Sigmoid colon (tissue), 7 donors: ENCODE data around the gene MAGIX. TPM values are rescaled to one million over a fixed set of nuclear protein-coding genes. Genes with fewer than 3 reads are reported as not detected.

Source experiments
- DNase-seq: peaks from one replicate; pipeline ENCODE4 v3.0.0-alpha.2; 2019
- H3K27ac ChIP-seq, 4 donors: fragments of 200-600 bp; sonication (generic); one replicate each; pipeline ENCODE4 v1.5.1; 2016 to 2019; ENCODE audit warnings: mild to moderate bottlenecking in 1 of 4
- H3K27me3 ChIP-seq, 3 donors: fragments of 200-600 bp; sonication (generic); one replicate each; pipeline ENCODE4 v1.5.1; 2019; ENCODE audit warnings: mild to moderate bottlenecking in 1 of 3
- H3K36me3 ChIP-seq, 4 donors: fragments of 200-600 bp; sonication (generic); one replicate each; pipeline ENCODE4 v1.5.1; 2016 to 2019
- H3K4me1 ChIP-seq, 4 donors: fragments of 200-600 bp; sonication (generic); one replicate each; pipeline ENCODE4 v1.5.1; 2017 to 2019
- H3K4me3 ChIP-seq, 4 donors: fragments of 200-600 bp; sonication (generic); one replicate each; pipeline ENCODE4 v1.5.1; 2017 to 2019; ENCODE audit warnings: mild to moderate bottlenecking in 2 of 4, moderate library complexity in 1 of 4
- H3K9me3 ChIP-seq, 4 donors: fragments of 200-600 bp in 3 of 4; sonication (generic) in 3 of 4; one replicate each; pipeline versions ENCODE4 v1.5.1 to v1.6.1; 2013 to 2019
- CTCF ChIP-seq, 4 experiments: fragments of 450-650 bp in 3 of 4; fragments of 200-600 bp in 1 of 4; IDR thresholded peaks; one replicate each; pipeline ENCODE4 v1.5.1; 2016 to 2019; ENCODE audit warnings: antibody characterized with exemption in 4 of 4, mild to moderate bottlenecking in 3 of 4, moderate library complexity in 2 of 4
- EP300 ChIP-seq, 4 donors: sonication (generic); formaldehyde crosslinking; IDR thresholded peaks; one replicate each; pipeline ENCODE4 v1.6.1; 2017; ENCODE audit warnings: antibody characterized with exemption in 4 of 4
- POLR2A ChIP-seq, 2 donors: fragments of 450-650 bp; IDR thresholded peaks; one replicate each; pipeline ENCODE4 v1.6.1; 2016; ENCODE audit warnings: antibody characterized with exemption in 2 of 2, mild to moderate bottlenecking in 2 of 2, moderate library complexity in 2 of 2
- POLR2AphosphoS5 ChIP-seq, 4 donors: sonication (generic); formaldehyde crosslinking; IDR thresholded peaks; one replicate each; pipeline ENCODE4 v1.6.1; 2017; ENCODE audit warnings: antibody characterized with exemption in 4 of 4
- WGBS, 2 donors: extraction: QIAGEN DNeasy Blood & Tissue Kit; methylation state at CpG; one replicate each; pipeline ENCODE4 v1.1.7; 2013; 5-methylcytosine and 5-hydroxymethylcytosine counted together
- intact Hi-C: fragments of 100-400 bp; cut with DNase I; formaldehyde crosslinking; loops from one replicate; pipeline ENCODE4 v1.15.1; 2023
- polyA plus RNA-seq, 3 donors: library from polyadenylated mRNA; stranded (reverse); fragments of 200-250 nt; gene quantifications; one replicate each; pipeline ENCODE4 v1.2.3, GENCODE V29; 2013
- total RNA-seq, 4 donors: library from RNA; depleted of rRNA; stranded (reverse); fragments of >200 nt; gene quantifications; one replicate each; pipeline ENCODE4 v1.1.0, GENCODE V29; 2016
- donor health status: healthy with polysubstance abuse.
- donor health status: Bipolar disorder and iron deficiency.
- donor health status: healthy.

Gene MAGIX
- total and polyA plus RNA-seq, 7 donors: 1.4 to 24.0 (median 3.1) TPM

DNA sequence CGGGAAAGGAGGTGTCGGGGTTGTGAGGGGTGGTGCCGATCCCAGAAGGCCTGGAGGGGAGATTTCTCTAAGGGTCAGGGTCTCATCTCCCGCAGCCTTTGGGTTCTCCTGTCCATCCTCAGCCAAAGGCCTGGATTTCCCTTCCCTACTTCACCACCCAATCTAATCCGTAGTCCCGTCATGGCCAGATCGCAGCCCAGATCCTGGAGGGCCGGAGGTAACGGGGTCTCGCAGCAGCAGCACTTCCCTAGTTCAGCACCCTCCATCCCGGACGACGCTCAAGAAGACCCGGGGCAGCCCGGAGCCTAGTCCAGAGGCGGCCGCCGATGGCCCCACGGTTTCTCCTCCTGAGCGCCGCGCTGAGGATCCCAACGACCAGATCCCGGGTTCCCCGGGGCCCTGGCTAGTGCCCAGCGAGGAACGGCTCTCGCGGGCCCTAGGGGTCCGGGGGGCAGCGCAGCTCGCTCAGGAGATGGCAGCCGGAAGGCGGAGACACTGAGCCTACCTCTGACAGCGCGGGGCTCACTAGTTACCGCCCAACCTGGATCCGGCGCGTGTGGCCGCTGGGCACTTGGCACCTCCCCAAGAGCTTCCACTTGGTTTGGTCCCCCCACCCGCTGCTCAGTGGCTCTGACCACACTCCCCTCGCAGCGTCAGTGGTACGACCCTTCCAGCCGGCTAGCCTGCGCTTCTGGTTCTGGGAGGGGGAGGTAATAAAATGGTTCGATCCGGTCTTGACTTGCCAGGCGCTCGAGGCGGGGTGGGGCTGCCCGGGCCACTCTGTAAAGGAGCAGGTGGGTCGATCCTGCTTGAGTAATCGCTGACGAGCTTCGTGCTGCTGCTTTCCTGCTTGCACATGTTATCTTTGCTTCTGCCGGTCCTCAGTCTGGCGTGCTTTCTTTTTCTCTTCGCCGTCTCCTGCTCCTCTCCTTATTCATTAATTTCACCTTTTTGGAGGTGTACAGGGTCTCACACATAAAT, 3.6 kb downstream of the MAGIX start:
- no peaks in the 10 kb centered on the region for H3K36me3 ChIP-seq
- H3K9me3 ChIP-seq: no peaks in the 10 kb centered on the region
- intact Hi-C loops: loop anchor here (10.0 kb wide), 1 partner anchor 121 kb away; the partner anchor contains the start of gene TFE3
- 10 to 24% methylated on average over 61 of the region's 61 CpGs for WGBS, 2 donors
- peak overlapping the region; percentile 89 to 92 (median 91) for H3K27ac ChIP-seq
- H3K4me3 ChIP-seq: peak overlapping the region; percentile 21 to 48 (median 44)
- peak in 1 of 2 donors; percentile 10 for TF ChIP-seq POLR2A (IDR thresholded peaks at IDR 0.05)
- peak in 2 of 4 experiments; percentile 16 to 20 for TF ChIP-seq CTCF (IDR thresholded peaks at IDR 0.05)
- TF ChIP-seq POLR2AphosphoS5 (IDR thresholded peaks at IDR 0.05): peak in 3 of 4 donors; percentile 30 to 65 (median 49)
- no peak for TF ChIP-seq EP300 (IDR thresholded peaks at IDR 0.05)
- H3K27me3 ChIP-seq: no peaks in the 10 kb centered on the region
- peaks cover 0 to 13% (median 13%) of the 10 kb centered on the region in 4 donors for H3K4me1 ChIP-seq
- peak; percentile 93 for DNase-seq

GRCh38 chrX:49166914-49167739, 4.6 kb downstream of the MAGIX start:
- TF ChIP-seq POLR2A (IDR thresholded peaks at IDR 0.05) (peak; percentile 63 to 79), POLR2AphosphoS5 (IDR thresholded peaks at IDR 0.05) (peak; percentile 84 to 86 (median 85)), CTCF (IDR thresholded peaks at IDR 0.05) (no peak)
- peak; percentile 95 for DNase-seq
- WGBS, 2 donors: 2 to 14% methylated on average over 35 of the region's 35 CpGs
- no peaks in the 10 kb centered on the region for H3K36me3 ChIP-seq
- H3K27ac ChIP-seq: peak overlapping the region; percentile 89 to 92 (median 91)
- H3K4me3 ChIP-seq: peak overlapping the region; percentile 22 to 48 (median 44)
- H3K9me3 ChIP-seq: no peaks in the 10 kb centered on the region
- H3K27me3 ChIP-seq: no peaks in the 10 kb centered on the region
- peaks cover 0 to 17% (median 13%) of the 10 kb centered on the region in 4 donors for H3K4me1 ChIP-seq
- intact Hi-C loops: loop anchor here (10.0 kb wide), 1 partner anchor 122 kb away; the partner anchor contains the start of gene TFE3

DNA sequence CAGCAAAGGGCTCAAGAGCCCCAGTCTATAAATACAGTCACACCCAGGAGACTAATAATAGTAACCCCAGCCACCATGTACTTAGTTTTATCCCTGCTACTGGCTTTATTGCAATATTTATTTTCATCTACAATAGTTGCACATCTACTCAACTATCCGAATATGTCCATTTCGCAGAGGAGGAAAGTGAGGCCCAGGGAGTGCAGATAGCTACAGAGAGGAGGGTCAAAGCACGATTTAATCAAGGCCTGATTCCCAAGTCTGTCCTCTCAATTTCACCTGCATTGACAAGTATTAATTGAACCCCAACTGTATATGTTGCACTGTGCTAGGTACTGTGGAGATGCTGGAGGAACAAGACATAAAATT, 5.2 kb downstream of the MAGIX start:
- intact Hi-C loops: loop anchor here (10.0 kb wide), 1 partner anchor 123 kb away; the partner anchor contains the start of gene TFE3
- TF ChIP-seq POLR2A (IDR thresholded peaks at IDR 0.05) (no peak), CTCF (IDR thresholded peaks at IDR 0.05) (no peak), EP300 (IDR thresholded peaks at IDR 0.05) (no peak), POLR2AphosphoS5 (IDR thresholded peaks at IDR 0.05) (no peak)

GRCh38 chrX:49171752-49172279, 9.3 kb downstream of the MAGIX start, which contains the start of gene PLP2:
TSS of gene PLP2 (plus strand) at chrX:49171898. CDS start at chrX:49172001, 103 bp downstream.
- WGBS, 2 donors: 0 to 1% methylated on average over 46 of the region's 46 CpGs
- intact Hi-C loops: no loop called here

More for the DNA sequence above, 5.2 kb downstream of the MAGIX start:
- Histone ChIP-seq H3K27ac (peak overlapping the region; percentile 89 to 92 (median 91)), H3K9me3 (no peaks in the 10 kb centered on the region), H3K36me3 (no peaks in the 10 kb centered on the region), H3K27me3 (no peaks in the 10 kb centered on the region), H3K4me1 (peaks cover 0 to 17% (median 13%) of the 10 kb centered on the region in 4 donors), H3K4me3 (peak overlapping the region; percentile 22 to 48 (median 44))
- WGBS, 2 donors: 68 to 70% methylated on average over 3 of the region's 3 CpGs
- DNase-seq: no peak

More at GRCh38 chrX:49171752-49172279, 9.3 kb downstream of the MAGIX start, which contains the start of gene PLP2:
- peak within 1 kb of the TSS; percentile 42 to 65 (median 60) for H3K4me3 ChIP-seq
- no peak for TF ChIP-seq EP300 (IDR thresholded peaks at IDR 0.05)
- peak; percentile 40 to 45 for TF ChIP-seq POLR2A (IDR thresholded peaks at IDR 0.05)
- no peak for TF ChIP-seq CTCF (IDR thresholded peaks at IDR 0.05)
- TF ChIP-seq POLR2AphosphoS5 (IDR thresholded peaks at IDR 0.05): peak; percentile 75 to 91 (median 82)
- H3K36me3 ChIP-seq: peaks cover 0 to 17% (median 5%) of the 10 kb centered on the region in 4 donors
- peaks cover 0 to 27% (median 5%) of the 10 kb centered on the region in 4 donors for H3K4me1 ChIP-seq
- H3K9me3 ChIP-seq: no peaks in the 10 kb centered on the region
- H3K27me3 ChIP-seq: no peaks in the 10 kb centered on the region
- H3K27ac ChIP-seq: peak within 1 kb of the TSS; percentile 88 to 93 (median 92)
- peak; percentile 85 for DNase-seq
